Measurements from ENCODE around the gene KIF3B.
"Not testable (repeated sequence)": the region's sequence is repeated elsewhere in the genome, so short reads cannot be mapped to it uniquely, and the experiment has no call there.

The KIF3B gene

DNA sequence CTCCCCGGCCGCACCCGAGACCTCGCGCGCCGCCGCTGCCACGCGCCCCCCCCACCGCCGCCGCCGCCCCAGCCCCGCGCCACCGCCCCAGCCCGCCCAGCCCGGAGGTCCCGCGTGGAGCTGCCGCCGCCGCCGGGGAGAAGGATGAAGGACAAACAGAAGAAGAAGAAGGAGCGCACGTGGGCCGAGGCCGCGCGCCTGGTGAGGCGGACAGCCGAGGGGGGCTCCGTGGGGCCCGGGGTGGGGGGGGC is 81.1 kb downstream of the KIF3B start:
- Mint-ChIP-seq H3K4me1 (ENCODE audit: low read depth) (peaks cover 82% of the 10 kb centered on the region), H3K9me3 (no peaks in the 10 kb centered on the region), H3K4me3 (peak overlapping the region; percentile 99), H3K27ac (no peak overlapping the region), H3K36me3 (ENCODE audit: low read depth) (peaks cover 25% of the 10 kb centered on the region), H3K27me3 (no peaks in the 10 kb centered on the region)

DNA sequence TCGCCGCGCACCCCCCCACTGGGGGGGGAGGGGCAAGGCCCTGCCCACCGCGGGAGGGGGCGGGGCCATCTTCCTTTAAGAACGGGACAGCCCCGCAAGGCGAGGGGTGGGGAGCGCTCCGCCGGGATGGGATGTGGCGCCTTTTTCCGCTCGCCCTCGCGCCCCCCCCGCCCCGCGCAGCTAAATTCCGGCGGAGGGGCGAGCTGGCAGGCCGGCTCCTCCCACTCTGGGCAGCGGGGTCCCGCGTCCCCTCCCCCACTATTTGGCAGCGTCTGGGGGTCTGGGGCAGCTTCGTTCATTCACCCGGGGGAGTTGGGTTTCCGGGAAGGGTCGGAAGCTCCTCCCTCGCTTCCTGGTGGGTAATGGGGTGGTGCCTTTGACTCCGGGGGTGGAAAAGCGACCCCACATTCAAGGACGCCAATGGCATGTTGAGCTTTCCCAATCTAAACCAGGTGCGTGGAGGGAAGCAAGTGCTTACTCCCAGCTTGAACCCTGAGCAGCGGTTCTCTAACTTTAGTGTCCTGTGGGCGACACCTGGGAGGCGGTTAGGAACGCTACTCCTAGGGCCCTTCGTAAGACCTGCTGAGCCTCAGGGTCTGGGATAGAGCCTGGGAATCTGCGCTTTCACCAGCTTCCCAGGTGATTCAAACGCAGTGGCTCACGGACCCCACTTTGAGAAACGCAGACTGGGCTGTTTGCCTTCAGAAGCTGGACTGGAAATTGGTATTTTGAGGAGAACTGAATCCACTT is 81.6 kb downstream of the KIF3B start:
- no peaks in the 10 kb centered on the region for H3K9me3 Mint-ChIP-seq
- no peaks in the 10 kb centered on the region for H3K27me3 Mint-ChIP-seq
- peak overlapping the region; percentile 97 for H3K27ac Mint-ChIP-seq
- H3K4me3 Mint-ChIP-seq = peak overlapping the region; percentile 99
- H3K4me1 Mint-ChIP-seq (ENCODE audit: low read depth) = peaks cover 83% of the 10 kb centered on the region
- H3K36me3 Mint-ChIP-seq (ENCODE audit: low read depth) = peaks cover 28% of the 10 kb centered on the region

DNA sequence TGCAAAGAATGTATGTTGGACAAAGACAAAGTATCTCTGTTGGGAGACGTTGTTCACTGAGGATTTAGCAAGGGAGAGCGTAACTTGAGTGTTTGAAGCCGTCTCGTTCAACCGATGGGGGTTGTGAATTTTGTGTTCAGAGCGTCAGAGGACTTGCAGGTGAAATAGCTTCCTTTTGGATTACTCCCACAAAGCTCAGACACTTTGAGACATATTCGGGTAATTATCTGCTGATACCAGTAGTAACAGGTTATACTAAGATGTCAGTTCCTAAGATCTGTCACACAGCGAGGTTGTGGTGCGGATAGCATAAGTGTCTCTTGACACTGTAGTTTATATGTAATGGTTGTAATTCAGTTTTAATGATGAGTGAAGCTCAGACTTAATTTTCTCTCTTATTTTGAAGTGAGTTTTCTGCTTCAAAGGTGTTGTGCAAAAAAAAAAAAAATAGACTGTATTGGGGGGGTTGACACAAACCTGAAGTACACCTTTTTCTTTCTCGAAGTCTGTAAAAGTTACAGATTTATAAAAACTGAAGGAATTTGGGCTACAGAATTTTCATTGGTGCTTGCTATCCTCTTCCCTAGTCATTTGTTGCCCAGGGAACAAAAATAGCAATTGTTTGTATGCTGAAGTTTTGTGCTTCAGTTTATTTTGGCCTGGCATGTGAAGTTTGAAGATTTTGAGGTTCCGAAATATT is 82.3 kb downstream of the KIF3B start:
- peak overlapping the region; percentile 97 for H3K27ac Mint-ChIP-seq
- H3K27me3 Mint-ChIP-seq = no peaks in the 10 kb centered on the region
- H3K4me1 Mint-ChIP-seq (ENCODE audit: low read depth) = peaks cover 81% of the 10 kb centered on the region
- peaks cover 28% of the 10 kb centered on the region for H3K36me3 Mint-ChIP-seq (ENCODE audit: low read depth)
- peak overlapping the region; percentile 99 for H3K4me3 Mint-ChIP-seq
- H3K9me3 Mint-ChIP-seq = no peaks in the 10 kb centered on the region

DNA sequence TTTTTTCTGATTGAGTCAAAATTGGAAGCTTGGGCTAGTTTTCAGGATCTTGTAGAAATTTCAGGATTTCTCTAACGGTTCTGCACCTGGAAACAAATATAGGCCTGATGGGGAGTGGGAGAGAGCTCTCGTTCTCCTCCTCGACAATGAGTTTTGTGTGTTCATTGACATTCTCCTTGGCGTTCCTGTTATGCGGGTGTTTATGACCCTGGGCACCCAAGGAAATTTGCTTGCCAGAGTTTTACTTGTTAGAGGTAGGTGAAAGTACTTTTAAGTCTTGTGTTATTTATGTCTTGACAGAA is 82.8 kb downstream of the KIF3B start:
- peak overlapping the region; percentile 99 for H3K4me3 Mint-ChIP-seq
- no peaks in the 10 kb centered on the region for H3K27me3 Mint-ChIP-seq
- H3K36me3 Mint-ChIP-seq (ENCODE audit: low read depth) = peaks cover 28% of the 10 kb centered on the region
- peak overlapping the region; percentile 97 for H3K27ac Mint-ChIP-seq
- H3K4me1 Mint-ChIP-seq (ENCODE audit: low read depth) = peaks cover 81% of the 10 kb centered on the region
- no peaks in the 10 kb centered on the region for H3K9me3 Mint-ChIP-seq

DNA sequence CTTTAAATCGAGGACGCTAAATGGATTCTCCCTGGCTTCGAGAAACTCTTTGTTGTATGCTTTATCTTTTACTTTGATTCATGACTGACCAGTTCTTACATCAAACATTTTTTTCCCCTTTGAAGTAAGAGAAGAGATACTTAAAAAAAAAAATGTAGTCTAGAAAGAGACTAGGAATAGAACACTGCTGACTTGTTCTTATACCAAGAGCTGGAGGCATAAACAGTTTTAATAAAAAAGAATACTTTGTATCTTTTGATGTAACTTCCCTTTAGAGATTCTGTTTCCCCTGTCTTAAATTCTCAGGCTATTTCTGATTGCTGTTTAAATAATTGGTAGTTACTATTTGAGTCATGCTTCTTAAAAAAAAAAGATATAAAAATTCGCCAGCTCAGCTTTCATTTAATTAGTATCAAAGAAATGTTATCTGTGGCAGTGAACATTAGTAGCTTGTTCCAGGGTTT is 85.5 kb downstream of the KIF3B start:
- H3K27ac Mint-ChIP-seq = peak overlapping the region; percentile 84
- no peaks in the 10 kb centered on the region for H3K27me3 Mint-ChIP-seq
- H3K36me3 Mint-ChIP-seq (ENCODE audit: low read depth) = peaks cover 41% of the 10 kb centered on the region
- H3K4me3 Mint-ChIP-seq = peak overlapping the region; percentile 99
- H3K9me3 Mint-ChIP-seq = no peaks in the 10 kb centered on the region
- H3K4me1 Mint-ChIP-seq (ENCODE audit: low read depth) = peaks cover 84% of the 10 kb centered on the region

DNA sequence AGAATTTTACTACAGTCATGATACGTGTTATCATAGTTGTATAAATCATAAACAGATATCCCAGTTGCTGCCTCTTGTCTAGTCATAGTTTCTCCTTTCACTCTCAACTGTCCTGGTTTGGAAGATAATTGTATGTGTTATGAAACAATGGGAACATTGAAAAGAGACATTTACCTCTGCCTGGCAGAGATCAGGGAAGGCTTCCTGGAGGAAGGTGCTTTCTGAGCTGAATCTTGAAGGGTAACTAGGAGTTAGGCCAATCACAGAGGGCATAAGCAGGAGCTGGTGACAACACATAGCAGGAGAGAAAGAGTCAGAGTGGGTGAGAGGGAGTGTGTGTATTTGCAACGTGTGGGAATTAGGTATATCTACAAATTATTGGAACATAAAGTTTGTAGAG is 86.0 kb downstream of the KIF3B start:
- Mint-ChIP-seq H3K4me1 (ENCODE audit: low read depth) (peaks cover 90% of the 10 kb centered on the region), H3K4me3 (peak overlapping the region; percentile 99), H3K36me3 (ENCODE audit: low read depth) (peaks cover 46% of the 10 kb centered on the region), H3K27me3 (no peaks in the 10 kb centered on the region), H3K9me3 (no peaks in the 10 kb centered on the region), H3K27ac (peak overlapping the region; percentile 84)

DNA sequence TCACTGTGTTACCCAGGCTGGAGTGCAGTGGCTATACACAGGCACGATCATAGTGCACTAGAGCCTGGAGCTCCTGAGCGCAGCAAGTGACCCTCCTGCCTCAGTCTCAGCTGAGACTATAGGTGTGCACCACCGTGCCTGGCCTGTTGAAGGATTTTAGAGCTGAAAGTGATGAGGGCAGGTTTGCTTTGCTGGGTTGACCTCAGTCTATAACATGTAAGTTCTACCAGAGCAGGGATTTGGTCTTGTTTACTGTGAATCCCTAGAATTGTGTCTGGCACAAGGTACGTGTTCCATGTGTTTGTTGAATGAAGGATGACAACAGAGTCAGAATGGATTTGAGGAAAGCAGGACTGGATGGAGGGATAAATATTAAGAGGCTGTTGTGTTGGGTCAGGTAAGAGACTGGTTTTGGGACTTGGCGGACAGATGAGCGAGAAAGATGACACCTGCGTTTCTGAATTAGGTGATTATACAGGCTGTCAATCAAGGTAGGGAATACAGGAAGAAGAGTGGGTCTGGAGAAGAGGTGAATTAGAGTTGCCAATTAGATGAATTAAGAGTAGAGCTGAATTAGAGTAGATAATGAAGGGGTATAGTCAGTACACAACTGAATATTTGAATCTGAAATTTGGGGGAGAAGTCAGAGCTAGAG is 87.2 kb downstream of the KIF3B start:
- peaks cover 96% of the 10 kb centered on the region for H3K4me1 Mint-ChIP-seq (ENCODE audit: low read depth)
- H3K27ac Mint-ChIP-seq = peak overlapping the region; percentile 76
- H3K9me3 Mint-ChIP-seq = no peaks in the 10 kb centered on the region
- H3K27me3 Mint-ChIP-seq = no peaks in the 10 kb centered on the region
- peak overlapping the region; percentile 1 for H3K4me3 Mint-ChIP-seq
- peaks cover 48% of the 10 kb centered on the region for H3K36me3 Mint-ChIP-seq (ENCODE audit: low read depth)

DNA sequence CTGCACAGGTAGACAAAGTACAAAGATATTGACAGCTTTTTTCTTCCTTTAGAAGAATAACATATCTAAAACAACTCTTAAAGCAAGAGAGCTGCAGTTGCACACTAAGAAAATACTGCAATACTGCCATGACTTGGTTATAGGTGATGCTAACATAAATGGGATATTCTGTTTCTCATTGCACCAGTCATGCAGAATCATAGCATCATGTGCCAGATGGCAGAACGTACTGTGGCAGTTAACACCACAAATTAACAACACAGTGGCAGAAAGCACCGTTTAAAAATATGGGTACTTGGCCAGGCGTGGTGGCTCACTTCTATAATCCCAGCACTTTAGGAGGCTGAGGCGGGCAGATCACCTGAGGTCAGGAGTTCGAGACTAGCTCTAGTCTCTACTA is 88.1 kb downstream of the KIF3B start:
- Mint-ChIP-seq H3K27me3 (no peaks in the 10 kb centered on the region), H3K4me1 (ENCODE audit: low read depth) (peaks cover 87% of the 10 kb centered on the region), H3K4me3 (no peak overlapping the region), H3K36me3 (ENCODE audit: low read depth) (peaks cover 47% of the 10 kb centered on the region), H3K27ac (peak overlapping the region; percentile 27), H3K9me3 (no peaks in the 10 kb centered on the region)

DNA sequence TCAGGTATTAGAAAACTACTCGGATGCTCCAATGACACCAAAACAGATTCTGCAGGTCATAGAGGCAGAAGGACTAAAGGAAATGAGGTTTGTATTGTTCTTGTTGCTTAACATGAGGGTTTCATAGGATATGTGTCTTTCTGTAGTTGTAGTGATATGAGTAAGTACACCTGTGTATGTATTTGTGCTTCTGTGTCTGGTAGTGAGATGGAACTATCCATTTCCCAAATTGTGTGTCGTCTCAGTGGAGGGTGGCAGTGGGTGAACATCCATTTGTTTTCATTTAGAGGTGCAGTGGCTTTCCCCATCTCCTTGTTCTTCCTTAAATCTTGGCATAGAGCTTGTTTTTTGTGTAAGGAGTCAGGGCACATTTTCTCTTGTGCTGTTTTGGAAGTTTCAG is 88.9 kb downstream of the KIF3B start:
- Mint-ChIP-seq H3K9me3 (no peaks in the 10 kb centered on the region), H3K4me1 (ENCODE audit: low read depth) (peaks cover 79% of the 10 kb centered on the region), H3K4me3 (peak overlapping the region; percentile 33), H3K27ac (peak overlapping the region; percentile 77), H3K36me3 (ENCODE audit: low read depth) (peaks cover 48% of the 10 kb centered on the region), H3K27me3 (no peaks in the 10 kb centered on the region)

DNA sequence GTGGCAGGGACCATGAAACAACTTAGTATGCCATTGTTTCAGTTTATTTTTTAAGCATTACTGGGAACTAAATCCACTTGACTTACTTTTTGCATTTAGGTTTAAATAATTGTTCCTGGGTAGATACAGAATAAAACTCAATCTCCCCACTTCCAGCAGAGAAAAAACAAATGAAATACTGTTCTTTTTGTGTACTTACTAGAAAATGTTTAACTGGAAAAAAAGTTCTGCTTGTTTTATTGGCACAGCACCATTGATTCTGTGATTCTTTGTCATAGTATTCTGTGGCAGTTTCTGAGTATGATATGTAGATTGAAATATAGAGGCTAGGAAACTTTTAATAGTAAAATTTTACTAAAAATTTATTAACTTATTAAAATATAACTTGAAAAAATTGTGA is 90.9 kb downstream of the KIF3B start:
- Mint-ChIP-seq H3K36me3 (ENCODE audit: low read depth) (peaks cover 52% of the 10 kb centered on the region), H3K4me1 (ENCODE audit: low read depth) (peaks cover 59% of the 10 kb centered on the region), H3K27me3 (no peaks in the 10 kb centered on the region), H3K9me3 (no peaks in the 10 kb centered on the region), H3K27ac (no peak overlapping the region), H3K4me3 (no peak overlapping the region)

DNA sequence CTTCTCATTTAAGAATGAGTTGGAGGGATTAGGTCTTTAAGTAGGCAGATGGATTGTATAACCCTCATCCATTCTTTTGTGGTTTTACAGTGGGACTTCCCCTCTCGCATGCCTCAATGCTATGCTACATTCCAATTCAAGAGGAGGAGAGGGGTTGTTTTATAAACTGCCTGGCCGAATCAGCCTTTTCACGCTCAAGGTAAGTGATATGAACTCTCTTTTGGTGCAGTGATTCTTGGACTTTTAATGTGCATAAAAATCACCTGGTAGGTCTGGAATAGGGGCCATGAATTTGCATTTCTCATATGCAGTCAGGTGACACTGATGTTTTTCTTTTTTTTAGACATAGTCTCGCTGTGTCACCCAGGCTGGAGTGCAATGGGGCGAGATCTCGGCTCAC is 91.5 kb downstream of the KIF3B start:
- Mint-ChIP-seq H3K36me3 (ENCODE audit: low read depth) (peaks cover 47% of the 10 kb centered on the region), H3K27ac (no peak overlapping the region), H3K4me1 (ENCODE audit: low read depth) (peaks cover 53% of the 10 kb centered on the region)

DNA sequence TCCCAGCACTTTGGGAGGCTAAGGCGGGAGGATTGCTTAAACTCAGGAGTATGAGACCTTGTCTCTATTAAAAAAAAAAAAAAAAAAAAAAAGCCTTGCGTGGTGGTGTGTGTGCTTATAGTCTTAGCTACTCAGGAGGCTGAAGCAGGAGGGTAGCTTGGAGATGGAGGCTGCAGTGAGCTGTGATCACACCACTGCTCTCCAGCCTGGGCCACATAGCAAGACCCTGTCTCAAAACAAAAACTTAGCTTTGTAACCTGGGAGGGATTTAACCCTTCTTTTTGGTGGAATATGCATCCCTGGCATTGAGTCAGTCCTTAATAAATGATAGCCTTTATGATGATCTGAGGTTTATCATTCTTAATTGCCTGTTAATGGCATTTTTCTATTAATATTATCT is 93.4 kb downstream of the KIF3B start:
- Mint-ChIP-seq H3K4me3 (no peak overlapping the region), H3K4me1 (ENCODE audit: low read depth) (peaks cover 36% of the 10 kb centered on the region), H3K36me3 (ENCODE audit: low read depth) (peaks cover 49% of the 10 kb centered on the region), H3K27ac (no peak overlapping the region), H3K27me3 (no peaks in the 10 kb centered on the region), H3K9me3 (no peaks in the 10 kb centered on the region)

More for the DNA sequence above, 91.5 kb downstream of the KIF3B start:
- H3K9me3 Mint-ChIP-seq = no peaks in the 10 kb centered on the region
- H3K27me3 Mint-ChIP-seq = no peaks in the 10 kb centered on the region
- no peak overlapping the region for H3K4me3 Mint-ChIP-seq

DNA sequence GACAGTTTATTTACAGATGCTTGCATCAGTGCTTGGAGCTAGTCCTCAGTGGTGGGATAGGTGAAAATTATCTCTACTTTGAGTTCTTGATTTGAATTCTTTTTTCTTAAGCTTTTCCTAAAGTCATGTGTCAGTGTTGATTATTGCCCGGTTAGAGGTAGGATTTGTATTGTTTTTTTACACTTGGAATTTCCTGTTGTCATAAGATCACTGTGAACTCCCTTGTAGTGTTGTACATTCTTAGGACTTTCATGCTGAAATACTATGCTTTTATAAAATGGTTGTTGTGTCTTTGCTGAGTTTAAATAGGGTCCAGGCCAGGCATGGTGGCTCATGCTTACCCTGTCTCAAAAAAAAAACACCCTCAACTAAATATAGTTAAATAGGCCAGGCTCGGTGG is 101.0 kb downstream of the KIF3B start:
- Mint-ChIP-seq H3K27ac (no peak overlapping the region), H3K4me3 (no peak overlapping the region), H3K4me1 (ENCODE audit: low read depth) (peaks cover under 1% of the 10 kb centered on the region), H3K9me3 (no peaks in the 10 kb centered on the region), H3K36me3 (ENCODE audit: low read depth) (peaks cover 42% of the 10 kb centered on the region), H3K27me3 (no peaks in the 10 kb centered on the region)

DNA sequence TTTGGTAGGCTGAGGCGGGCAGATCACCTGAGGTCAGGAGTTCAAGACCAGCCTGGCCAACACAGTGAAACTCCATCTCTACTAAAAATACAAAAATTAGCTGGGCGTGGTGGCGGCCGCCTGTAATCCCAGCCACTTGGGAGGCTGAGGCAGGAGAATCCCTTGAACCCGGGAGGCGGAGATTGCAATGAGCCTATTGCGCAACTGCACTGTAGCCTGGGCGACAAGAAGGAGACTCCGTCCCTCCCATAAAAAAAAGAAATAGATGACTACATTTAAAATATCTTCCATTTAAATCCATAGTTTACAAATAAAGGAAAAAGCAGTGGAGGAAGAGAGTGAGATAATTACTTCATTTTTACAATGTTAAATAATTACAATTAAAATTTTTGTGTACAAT is 102.6 kb downstream of the KIF3B start:
- not testable (repeated sequence) for H3K27me3 Mint-ChIP-seq, H3K27ac Mint-ChIP-seq, H3K4me3 Mint-ChIP-seq, H3K9me3 Mint-ChIP-seq
- peaks cover 50% of the 10 kb centered on the region for H3K36me3 Mint-ChIP-seq (ENCODE audit: low read depth)
- H3K4me1 Mint-ChIP-seq (ENCODE audit: low read depth) = peaks cover 15% of the 10 kb centered on the region

DNA sequence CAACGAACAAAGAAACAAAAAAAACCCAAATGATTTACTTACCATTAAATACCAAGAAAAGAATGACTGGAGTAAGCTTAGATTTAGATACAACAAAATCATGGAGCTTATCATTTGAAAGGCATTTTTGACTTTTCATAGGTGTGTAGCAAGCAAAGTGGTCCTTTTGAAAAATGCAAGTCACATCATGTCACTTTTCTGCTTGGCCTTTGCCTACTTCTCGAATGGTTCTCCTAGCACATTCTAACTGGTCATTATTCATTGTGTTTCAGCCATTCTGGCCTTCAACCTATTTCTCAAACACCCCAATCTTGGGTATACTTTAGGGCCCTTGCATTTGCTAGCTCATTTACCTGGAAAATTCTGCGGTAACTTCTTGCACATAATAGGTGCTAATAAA is 103.3 kb downstream of the KIF3B start:
- no peaks in the 10 kb centered on the region for H3K9me3 Mint-ChIP-seq
- H3K4me1 Mint-ChIP-seq (ENCODE audit: low read depth) = peaks cover 22% of the 10 kb centered on the region
- H3K36me3 Mint-ChIP-seq (ENCODE audit: low read depth) = peaks cover 56% of the 10 kb centered on the region
- H3K27me3 Mint-ChIP-seq = no peaks in the 10 kb centered on the region
- no peak overlapping the region for H3K4me3 Mint-ChIP-seq
- no peak overlapping the region for H3K27ac Mint-ChIP-seq

Measured in stimulated activated naive CD8-positive, alpha-beta T cell treated with anti-CD3 and anti-CD28 coated beads, Interleukin-15, Interleukin-2, amounts not matched to agents 100 ng/mL and 50 ng/mL, for 24 hours (primary cell).